HG03280 (cell line): ENCODE data around the gene LRRC73.

ENCODE experiments used
- ATAC-seq: cut with Tn5 transposase; IDR thresholded peaks from one replicate; pipeline ENCODE4 v1.9.1; 2021; ENCODE audit warnings: mild to moderate bottlenecking, moderate library complexity; ENCODE audit not compliant: unreplicated experiment

Gene LRRC73

GRCh38 chr6:43493833-43494232 lies 16.3 kb downstream of the LRRC73 start:
- no peak for ATAC-seq

GRCh38 chr6:43493230-43493629 lies 16.9 kb downstream of the LRRC73 start:
- ATAC-seq = no peak

DNA sequence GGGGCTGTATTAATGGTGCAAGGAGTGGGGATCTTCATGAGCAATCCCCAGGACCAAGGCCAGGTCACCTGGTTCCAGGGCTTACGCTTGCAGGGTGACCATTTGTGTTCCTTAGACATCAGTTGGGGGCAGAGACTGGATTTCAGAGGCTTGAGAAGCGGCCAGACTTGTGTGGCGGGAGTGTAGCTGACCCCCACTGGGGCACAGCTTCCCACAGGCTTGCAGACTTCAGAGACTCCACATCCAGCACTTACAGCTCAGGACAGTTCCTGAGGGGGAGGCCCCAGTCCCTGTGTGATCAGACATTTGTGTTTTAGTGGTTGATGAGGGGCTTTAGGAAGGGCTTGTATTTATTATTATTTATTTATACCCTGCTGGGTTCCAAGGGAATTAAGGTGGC lies 17.5 kb downstream of the LRRC73 start:
- ATAC-seq = no peak

DNA sequence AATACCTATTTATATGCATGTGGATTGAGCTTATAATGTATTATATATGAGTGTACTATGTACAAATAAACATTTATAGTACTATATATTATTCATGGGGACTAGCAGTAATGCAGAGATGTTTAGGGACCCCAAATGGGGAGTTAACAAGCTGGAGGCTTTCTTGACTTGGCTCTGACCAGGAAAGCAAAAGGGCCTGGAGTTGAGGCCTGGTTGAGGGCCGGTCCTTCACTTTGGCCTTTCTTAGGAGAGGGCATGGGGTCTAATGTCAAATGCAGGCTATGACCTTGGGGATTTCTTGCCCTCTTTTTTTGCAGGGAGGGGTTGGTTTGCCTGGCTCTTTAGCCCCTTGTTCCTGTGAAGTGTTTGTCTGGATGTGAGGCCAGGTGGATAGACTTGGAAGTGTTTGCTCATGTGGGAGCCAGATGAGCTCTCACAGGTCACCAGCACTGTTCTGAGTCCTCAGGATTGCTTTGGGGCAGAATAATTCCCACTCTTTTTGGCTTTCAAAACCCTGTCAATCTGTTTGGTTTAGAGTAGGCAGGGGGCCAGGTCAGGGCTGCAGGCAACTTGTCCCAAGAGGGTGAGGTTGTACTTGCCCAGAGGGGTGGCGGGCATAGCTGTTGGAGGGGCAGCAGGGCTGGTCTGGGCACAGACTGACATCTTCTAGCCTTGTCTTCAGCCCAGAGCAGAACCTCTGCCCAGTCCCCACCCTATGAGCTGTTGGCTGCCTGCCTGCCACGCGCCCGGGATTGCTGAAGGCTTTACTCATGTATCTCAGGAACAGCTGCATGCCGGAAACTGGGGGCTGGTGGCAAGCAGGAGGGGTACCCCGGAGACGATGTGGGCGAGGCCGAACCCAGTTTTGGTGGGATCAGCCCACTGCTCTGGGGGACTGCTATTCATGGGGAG lies 18.1 kb downstream of the LRRC73 start:
- no peak for ATAC-seq

DNA sequence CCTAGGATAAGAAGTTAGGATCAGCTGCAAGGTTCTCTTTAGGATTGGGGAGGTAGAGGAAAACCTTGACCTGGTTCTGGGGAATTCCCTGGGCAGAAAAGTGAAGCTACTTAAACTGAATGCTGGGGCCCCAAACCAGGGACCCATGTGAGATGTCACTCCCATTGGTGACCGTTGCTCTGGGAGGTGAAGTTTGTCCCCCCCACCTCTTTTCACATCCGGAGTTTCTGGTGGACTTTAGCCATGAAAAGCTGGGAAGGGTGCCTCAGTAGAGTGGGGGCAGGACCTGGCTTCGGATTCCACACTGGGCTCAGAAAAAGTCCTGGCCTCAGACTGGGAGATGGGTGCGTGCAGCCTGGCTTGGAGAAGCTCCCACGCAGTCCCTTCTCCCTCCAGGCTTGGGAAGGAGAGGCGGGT lies 19.6 kb downstream of the LRRC73 start:
- ATAC-seq = no peak

DNA sequence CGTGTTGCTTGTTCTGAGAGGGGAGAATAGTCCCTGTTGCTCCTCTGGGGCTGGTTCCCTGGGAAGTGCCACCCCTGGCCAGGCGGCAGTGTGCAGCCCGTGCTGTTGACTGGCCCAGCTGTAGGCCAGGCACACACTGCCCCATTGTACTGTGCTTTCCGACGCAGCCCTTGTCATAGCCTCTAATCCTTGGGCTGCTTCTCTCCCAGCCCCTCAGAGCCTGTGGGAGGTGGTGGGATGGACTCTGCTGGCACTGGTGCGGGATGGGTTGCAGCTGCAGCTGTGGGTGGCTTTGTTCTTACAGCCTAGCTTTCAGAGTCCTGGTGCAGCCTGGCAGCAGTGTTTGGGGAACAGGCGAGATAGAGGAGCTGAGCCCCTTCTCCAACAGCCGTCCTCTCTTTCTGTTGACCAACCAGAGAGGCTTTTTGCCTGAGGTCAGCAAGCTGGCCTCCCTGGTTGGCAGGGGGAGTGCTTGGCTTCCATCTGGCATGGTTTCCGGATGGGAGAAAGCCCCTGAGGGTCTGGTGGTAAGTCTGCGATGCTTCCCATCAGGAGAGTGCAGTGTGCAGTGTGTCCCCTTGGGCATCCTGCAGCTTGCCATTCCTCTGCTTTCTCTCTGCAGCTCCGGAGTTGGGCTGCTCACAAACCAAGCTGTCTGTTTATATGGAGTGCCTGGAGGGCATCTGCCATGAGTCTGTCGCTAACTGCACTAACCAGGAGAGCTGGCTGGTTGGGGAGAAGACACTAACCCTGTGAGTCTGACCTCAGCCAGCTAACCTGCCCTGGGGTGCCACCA lies 20.7 kb downstream of the LRRC73 start:
- no peak for ATAC-seq

GRCh38 chr6:43488667-43489276 lies 21.4 kb downstream of the LRRC73 start:
- ATAC-seq = no peak

DNA sequence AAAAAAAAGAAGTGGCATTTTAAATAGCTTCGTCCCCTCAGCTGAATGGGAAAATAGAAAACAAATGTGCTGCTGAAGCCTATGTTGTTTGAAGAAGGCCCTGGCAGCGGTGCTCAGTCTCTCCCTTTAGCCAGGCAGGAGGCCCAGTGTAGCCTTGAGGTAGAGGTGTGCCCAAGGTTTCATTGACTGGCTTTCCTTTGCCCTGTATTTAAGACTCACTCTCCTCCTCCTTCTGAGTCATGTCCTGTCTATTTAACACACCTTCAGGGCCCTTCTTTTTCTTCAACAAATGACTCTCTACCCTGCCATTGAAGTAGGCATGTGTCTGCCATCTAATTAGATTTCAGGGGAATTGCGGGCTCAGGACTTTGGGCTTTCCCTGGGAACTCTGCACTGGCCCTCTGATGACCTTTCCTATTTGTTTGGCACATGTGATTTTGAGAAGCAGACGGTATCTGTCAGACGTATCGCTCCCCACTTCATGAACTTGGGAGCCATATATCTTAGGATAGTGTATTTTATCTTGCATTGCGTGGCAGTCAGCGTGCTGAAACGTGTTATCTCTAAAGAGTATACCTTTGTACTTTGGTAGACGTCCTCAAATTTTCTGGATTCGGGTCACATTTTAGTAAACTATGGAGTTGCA lies 28.4 kb downstream of the LRRC73 start:
- ATAC-seq = no peak

- no peak for ATAC-seq
Observed at GRCh38 chr6:43481075-43481474, 29.1 kb downstream of the LRRC73 start.

DNA sequence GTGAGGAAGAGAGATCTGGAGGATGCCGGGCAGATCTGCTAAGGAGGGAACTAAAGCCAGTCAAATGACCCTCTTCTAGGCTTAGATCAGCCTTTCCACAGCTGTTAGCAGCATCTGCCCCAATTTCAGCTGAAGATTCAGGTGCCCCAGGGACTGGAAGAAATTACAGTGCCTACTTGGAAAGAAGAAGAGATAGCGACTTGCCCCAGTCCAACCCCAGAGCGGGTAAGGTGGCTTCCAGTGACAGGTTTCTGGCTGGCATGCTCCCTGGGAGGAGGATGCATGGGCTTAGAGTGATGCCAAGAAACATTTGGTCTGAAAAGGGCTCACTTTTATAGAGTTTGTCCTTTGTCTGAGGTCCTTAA lies 32.2 kb downstream of the LRRC73 start:
- no peak for ATAC-seq

DNA sequence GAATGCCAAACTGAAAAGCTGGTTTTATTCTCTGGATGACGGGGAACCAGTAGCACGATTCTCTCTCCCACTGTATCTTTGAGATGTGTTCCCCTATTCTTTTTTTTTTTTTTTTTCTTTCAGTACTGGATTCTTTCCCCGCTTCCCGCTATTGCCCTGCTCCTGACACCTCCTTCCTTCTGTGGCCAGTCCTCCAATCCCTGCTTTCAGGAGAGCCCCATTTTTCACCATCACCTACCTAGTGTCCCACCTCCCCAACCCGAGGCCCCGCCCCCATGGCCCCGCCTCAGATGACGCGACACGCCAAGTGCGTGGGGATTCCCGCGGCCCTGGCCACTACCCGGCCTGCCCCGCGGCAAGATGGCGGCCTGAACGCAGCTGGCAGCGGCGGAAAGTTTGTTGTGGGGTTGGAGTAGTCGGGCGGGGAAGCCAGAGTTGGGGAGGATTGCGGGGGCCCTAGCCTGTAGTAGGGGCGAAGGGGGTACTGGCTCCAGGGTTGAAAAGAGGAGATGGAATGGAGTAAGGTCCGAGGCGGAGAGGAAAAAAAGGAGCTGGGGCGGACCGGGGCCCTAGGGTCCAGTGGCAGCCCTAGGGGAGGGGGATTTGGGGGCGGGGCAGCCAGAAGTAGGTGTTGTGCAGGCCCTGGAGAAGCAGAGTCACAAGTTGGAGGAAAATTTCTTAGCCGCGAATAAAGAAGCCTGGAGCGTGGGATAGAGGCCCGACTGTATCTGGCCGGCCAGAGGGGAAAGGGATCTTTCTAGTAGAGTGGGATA lies 32.7 kb downstream of the LRRC73 start, which contains the start of gene TJAP1:
Gene TJAP1, plus strand, starts transcription at position 336 of the 773 bp plus-strand sequence. CDS start 21,432 bp downstream, outside the sequence.
- peak; percentile 99 for ATAC-seq

DNA sequence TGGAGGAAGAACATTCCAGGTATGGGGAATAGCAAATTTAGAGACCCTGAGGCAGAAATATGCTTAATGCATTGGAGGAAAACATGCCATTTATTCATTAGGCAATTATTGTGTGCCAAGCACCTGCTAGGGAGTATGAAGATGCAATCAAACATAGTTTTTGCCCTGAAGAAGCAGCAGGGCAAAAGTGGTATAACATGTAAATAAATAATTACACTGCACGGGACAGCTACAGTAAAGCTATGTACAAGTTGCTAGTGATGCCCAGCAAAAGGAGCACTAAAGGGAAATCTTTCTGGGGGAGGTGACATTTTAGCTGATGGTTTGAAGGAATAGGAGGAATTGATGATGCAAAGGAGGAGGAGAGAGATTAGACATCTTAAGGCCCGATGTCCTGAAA lies 33.4 kb downstream of the LRRC73 start:
- no peak for ATAC-seq

- no peak for ATAC-seq
Observed at GRCh38 chr6:43475516-43475915, 34.6 kb downstream of the LRRC73 start.

- no peak for ATAC-seq
Observed at GRCh38 chr6:43472515-43472914, 37.6 kb downstream of the LRRC73 start.

GRCh38 chr6:43471399-43471798 lies 38.7 kb downstream of the LRRC73 start:
- no peak for ATAC-seq

GRCh38 chr6:43469947-43470346 lies 40.2 kb downstream of the LRRC73 start:
- no peak for ATAC-seq

DNA sequence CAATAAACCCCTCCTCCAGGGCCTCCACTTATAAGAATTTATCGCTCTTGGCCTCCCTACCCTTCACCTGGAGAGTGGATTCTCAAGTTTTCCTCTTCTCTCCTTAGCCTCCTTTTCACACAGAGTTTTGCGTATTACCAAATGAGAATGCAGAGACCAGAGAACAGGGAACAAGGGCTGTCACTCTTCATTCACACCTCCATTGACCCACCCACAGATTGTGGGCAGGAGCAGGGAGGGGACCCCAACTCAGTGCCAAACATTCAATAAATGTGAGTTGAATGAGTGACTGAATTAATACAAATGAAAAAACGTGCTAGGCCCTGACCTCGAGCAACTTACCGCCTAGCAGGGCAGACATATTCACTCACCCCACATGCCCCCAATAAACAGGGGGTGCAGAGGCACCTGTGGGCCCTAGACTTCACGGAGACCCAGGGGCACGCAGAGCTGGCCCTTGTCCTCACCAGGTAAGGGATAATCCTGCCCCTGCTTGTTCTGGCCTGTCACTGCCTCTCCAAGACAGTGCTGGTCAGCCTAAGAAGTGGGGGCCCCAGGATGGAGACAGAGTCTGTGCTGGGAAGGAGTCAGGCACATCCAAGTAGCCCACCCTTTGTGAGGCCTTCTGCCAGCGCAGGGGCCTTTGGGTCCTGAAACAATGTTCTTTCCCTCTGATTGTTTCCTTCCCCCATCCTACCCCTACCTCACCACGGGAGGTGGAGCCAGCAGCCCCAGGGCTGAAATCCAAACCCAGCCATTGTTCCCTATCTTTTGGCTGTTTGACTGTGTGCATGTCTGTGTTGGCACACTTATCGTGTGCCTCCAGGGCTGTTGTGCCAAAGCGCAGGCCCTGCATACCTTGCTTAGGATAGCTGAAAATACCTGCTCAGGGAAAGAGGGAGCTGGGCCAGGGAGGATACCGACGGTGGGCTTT lies 41.1 kb downstream of the LRRC73 start:
- ATAC-seq = no peak

- ATAC-seq = no peak
Observed at GRCh38 chr6:43468240-43468639, 41.9 kb downstream of the LRRC73 start.

DNA sequence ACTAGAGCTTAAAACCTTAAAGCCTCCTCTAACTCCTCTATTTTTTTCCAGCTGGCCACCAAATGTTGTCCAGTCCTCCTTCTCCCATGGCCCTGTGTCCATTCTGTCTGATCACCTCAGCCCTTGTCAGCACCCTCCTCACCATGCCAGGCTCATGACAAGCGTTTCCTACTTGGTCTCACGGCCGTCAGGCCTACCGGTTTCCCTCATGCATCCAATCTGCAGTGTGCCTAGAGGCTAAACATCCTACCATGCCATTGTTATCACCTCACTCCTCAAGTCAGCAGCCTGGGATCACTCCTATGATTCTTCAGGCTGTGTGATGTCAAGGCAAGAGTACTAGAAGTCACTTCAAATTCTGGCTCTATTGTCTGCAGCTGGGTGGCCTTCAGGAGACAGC lies 42.4 kb downstream of the LRRC73 start:
- ATAC-seq = no peak
